CD8-positive, alpha-beta memory T cell (primary cell): ENCODE data around the gene LHX6. TPM values are rescaled to one million over a fixed set of nuclear protein-coding genes. Genes with fewer than 3 reads are reported as not detected.

Source experiments
- CTCF ChIA-PET: fragments of 350-600 bp; sonication (Branson Sonifier 250); formaldehyde crosslinking; loops from one replicate; lab custom pipeline; 2021; ENCODE audit warnings: antibody characterized with exemption; lab: Charles Lee
- POLR2A ChIA-PET: fragments of 350-600 bp; sonication (Branson Sonifier 250); formaldehyde crosslinking; loops from one replicate; lab custom pipeline; 2021; ENCODE audit warnings: antibody characterized with exemption; lab: Charles Lee
- DNase-seq, 5 donors: peaks; one replicate each; pipeline versions ENCODE4 v3.0.0 to v3.0.0-alpha.2; 2020 to 2022; ENCODE audit warnings: mixed read lengths in 1 of 5
- H3K27ac ChIP-seq: one replicate; pipeline ENCODE4 v1.7.0; 2013; ENCODE audit warnings: low read depth, mild to moderate bottlenecking, low read length, moderate library complexity
- H3K27me3 ChIP-seq: 2 replicates; pipeline ENCODE4 v1.7.0; 2013; ENCODE audit warnings: low read length, mild to moderate bottlenecking; ENCODE audit not compliant: insufficient read depth, poor library complexity, severe bottlenecking
- H3K36me3 ChIP-seq: 2 replicates; pipeline ENCODE4 v1.7.0; 2013; ENCODE audit warnings: mild to moderate bottlenecking, low read length, moderate library complexity; ENCODE audit not compliant: insufficient read depth
- H3K4me1 ChIP-seq: 2 replicates; pipeline ENCODE4 v1.7.0; 2013; ENCODE audit warnings: mild to moderate bottlenecking, low read length, moderate library complexity; ENCODE audit not compliant: insufficient read depth
- H3K4me3 ChIP-seq: 2 replicates; pipeline ENCODE4 v1.7.0; 2013; ENCODE audit warnings: mild to moderate bottlenecking, low read length
- H3K9me3 ChIP-seq: 2 replicates; pipeline ENCODE4 v1.7.0; 2013; ENCODE audit warnings: mild to moderate bottlenecking, low read length
- H3K27ac Mint-ChIP-seq, 8 donors: one replicate each; pipeline ENCODE4 v1.8.0; 2020 to 2021; ENCODE audit warnings: mixed read lengths in 8 of 8, mild to moderate bottlenecking in 6 of 8, inconsistent platforms in 3 of 8, moderate library complexity in 3 of 8
- H3K27me3 Mint-ChIP-seq, 2 donors: one replicate each; pipeline ENCODE4 v1.8.0; 2020 to 2021; ENCODE audit warnings: mixed read lengths in 2 of 2, mild to moderate bottlenecking in 1 of 2, moderate library complexity in 1 of 2
- H3K36me3 Mint-ChIP-seq, 3 donors: one replicate each; pipeline ENCODE4 v1.8.0; 2020 to 2021; ENCODE audit warnings: mixed read lengths in 3 of 3, inconsistent platforms in 1 of 3, mild to moderate bottlenecking in 1 of 3
- H3K4me1 Mint-ChIP-seq, 3 donors: one replicate each; pipeline ENCODE4 v1.8.0; 2020 to 2021; ENCODE audit warnings: mixed read lengths in 3 of 3, inconsistent platforms in 1 of 3, mild to moderate bottlenecking in 1 of 3
- H3K4me3 Mint-ChIP-seq, 7 donors: one replicate each; pipeline ENCODE4 v1.8.0; 2020 to 2021; ENCODE audit warnings: mixed read lengths in 7 of 7, mild to moderate bottlenecking in 6 of 7, moderate library complexity in 4 of 7, inconsistent platforms in 2 of 7
- H3K9me3 Mint-ChIP-seq, 5 donors: one replicate each; pipeline ENCODE4 v1.8.0; 2020 to 2022; ENCODE audit warnings: mixed read lengths in 5 of 5, mild to moderate bottlenecking in 3 of 5, moderate library complexity in 2 of 5, inconsistent platforms in 1 of 5
- polyA plus RNA-seq: library from polyadenylated mRNA; unstranded; fragments of 300-500 nt; fragmentation: Illumina TruSeq; gene quantifications from one replicate; pipeline ENCODE4 v1.2.3, GENCODE V29; 2021
- total RNA-seq, 2 experiments: library from RNA; stranded (reverse); gene quantifications; one replicate each; pipeline ENCODE4 v1.2.3, GENCODE V29; 2021

The LHX6 gene
- total and polyA plus RNA-seq, 3 experiments from 2014 or later = not detected

DNA sequence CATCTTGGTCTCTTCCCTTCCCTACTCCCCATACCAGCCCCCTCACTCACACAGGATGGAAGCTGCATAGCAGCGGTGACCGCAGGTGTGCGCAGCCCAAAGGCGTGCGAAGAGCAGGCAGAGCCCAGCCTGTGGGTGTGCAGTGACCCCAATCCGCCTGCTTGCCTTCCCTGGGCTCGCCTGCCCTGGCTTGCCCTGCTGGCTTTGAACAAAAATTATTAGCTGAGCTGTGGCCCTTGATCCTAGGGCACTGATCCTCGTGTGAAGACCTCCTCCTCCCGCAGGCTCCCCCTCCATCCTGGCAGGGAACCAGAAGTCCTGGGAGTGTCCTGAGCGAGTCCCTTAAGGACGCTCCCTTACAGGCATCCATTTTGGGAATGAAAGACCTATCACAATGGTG lies 37.2 kb downstream of the LHX6 start:
- H3K9me3 ChIP-seq = no peaks in the 10 kb centered on the region
- CTCF ChIA-PET = no interaction called here
- Mint-ChIP-seq H3K27ac (no peak overlapping the region), H3K36me3 (no peaks in the 10 kb centered on the region), H3K4me3 (no peak overlapping the region), H3K9me3 (no peaks in the 10 kb centered on the region), H3K4me1 (no peaks in the 10 kb centered on the region), H3K27me3 (peaks cover 3 to 12% of the 10 kb centered on the region in 2 donors)
- no peaks in the 10 kb centered on the region for H3K27me3 ChIP-seq
- H3K36me3 ChIP-seq = no peaks in the 10 kb centered on the region
- no peak overlapping the region for H3K27ac ChIP-seq
- DNase-seq = no peak
- H3K4me3 ChIP-seq = no peak overlapping the region
- H3K4me1 ChIP-seq = no peaks in the 10 kb centered on the region
- POLR2A ChIA-PET = no interaction called here

DNA sequence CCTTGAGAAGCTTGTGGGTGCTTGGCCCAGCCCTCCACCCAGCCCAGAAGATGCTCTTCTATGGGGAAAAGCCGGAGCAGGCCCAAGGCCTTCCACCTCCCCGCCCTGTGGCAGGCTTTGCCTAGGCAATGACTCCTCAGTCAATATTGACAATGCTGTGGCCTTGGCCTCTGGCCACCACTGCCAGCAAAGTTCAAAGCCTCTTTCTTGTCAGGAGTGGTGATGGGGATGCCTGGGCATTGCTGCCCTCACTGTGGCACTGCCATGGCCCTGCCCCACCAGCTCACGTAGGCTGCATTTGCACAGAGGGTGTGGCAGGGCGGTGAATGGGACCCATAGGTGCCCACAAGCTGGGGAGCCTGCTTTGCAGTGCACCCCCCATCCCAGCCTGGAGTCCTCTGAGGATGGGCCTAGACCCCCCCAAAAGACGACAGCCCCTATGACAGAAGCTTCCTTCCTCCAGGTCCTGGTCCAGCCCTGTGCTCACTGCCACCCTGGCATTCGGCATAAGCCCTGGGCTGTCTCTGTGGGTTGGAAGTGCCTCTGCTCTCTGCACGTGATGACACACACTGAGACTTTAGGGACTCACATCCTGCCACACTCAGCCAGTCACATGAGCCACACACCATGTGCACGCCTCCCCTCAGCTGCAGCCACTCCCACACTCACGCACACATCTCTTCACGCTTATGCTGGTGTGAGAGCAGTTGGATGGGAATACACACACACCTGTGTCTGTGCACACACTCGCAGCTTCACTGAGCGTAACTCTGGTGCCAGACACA lies 38.0 kb downstream of the LHX6 start:
- Mint-ChIP-seq H3K36me3 (no peaks in the 10 kb centered on the region), H3K4me3 (no peak overlapping the region), H3K27ac (no peak overlapping the region), H3K27me3 (peaks cover 3 to 11% of the 10 kb centered on the region in 2 donors), H3K4me1 (no peaks in the 10 kb centered on the region), H3K9me3 (no peaks in the 10 kb centered on the region)
- Histone ChIP-seq H3K4me1 (no peaks in the 10 kb centered on the region), H3K36me3 (no peaks in the 10 kb centered on the region), H3K27me3 (no peaks in the 10 kb centered on the region), H3K27ac (no peak overlapping the region), H3K9me3 (no peaks in the 10 kb centered on the region), H3K4me3 (no peak overlapping the region)
- POLR2A ChIA-PET = no interaction called here
- DNase-seq = no peak
- CTCF ChIA-PET = no interaction called here

GRCh38 chr9:122188369-122188768 lies 40.4 kb downstream of the LHX6 start:
- no peaks in the 10 kb centered on the region for H3K36me3 Mint-ChIP-seq
- no peaks in the 10 kb centered on the region for H3K4me1 ChIP-seq
- no peak overlapping the region for H3K4me3 ChIP-seq
- peaks cover 1 to 3% of the 10 kb centered on the region in 2 donors for H3K27me3 Mint-ChIP-seq
- H3K36me3 ChIP-seq = no peaks in the 10 kb centered on the region
- no peak overlapping the region for H3K27ac Mint-ChIP-seq
- no peaks in the 10 kb centered on the region for H3K27me3 ChIP-seq
- CTCF ChIA-PET = no interaction called here
- no peak for DNase-seq
- H3K27ac ChIP-seq = no peak overlapping the region
- no peaks in the 10 kb centered on the region for H3K4me1 Mint-ChIP-seq
- no peak overlapping the region for H3K4me3 Mint-ChIP-seq
- no peaks in the 10 kb centered on the region for H3K9me3 Mint-ChIP-seq
- POLR2A ChIA-PET = no interaction called here
- no peaks in the 10 kb centered on the region for H3K9me3 ChIP-seq

DNA sequence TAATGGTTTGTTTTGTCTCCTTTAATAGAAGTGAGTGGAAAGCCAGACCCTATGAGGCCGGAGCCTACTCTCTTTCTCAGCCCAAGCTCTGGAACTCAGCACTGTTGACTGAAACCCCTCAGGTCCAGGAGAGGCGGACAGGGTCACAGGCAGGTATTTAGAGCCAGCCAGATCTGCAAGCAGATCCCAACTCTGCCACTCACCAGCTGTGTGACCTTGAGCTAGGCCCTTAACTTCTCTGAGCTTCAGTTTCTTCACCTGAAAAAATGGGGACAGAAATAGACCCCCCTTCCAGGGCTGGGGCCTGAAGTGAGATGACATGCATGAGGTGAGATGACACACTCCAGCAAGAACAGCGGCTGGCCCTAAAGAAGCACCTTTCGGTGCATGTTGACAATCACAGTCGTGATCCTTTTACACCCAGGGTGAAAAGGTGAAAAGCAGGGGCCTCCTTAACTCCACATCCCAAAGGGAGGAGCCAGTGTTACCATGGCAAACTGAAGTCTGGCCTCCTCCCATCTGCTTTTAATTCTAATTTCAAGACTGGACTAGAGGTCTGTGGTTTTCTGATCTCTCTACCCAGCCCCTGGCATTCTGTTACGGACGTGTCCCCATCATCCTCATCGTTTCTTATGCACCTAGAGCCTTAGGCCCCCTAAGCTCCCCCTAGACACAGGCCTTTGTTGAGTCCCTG lies 41.8 kb downstream of the LHX6 start:
- Histone ChIP-seq H3K27me3 (no peaks in the 10 kb centered on the region), H3K27ac (no peak overlapping the region), H3K36me3 (no peaks in the 10 kb centered on the region), H3K9me3 (no peaks in the 10 kb centered on the region), H3K4me1 (no peaks in the 10 kb centered on the region), H3K4me3 (no peak overlapping the region)
- no peaks in the 10 kb centered on the region for H3K9me3 Mint-ChIP-seq
- ChIA-PET POLR2A (interaction anchor here (0.6 kb wide), 1 partner anchor 103 kb away, joined by 3 read pairs; no protein-coding TSS in a partner anchor), CTCF (no interaction called here)
- H3K27ac Mint-ChIP-seq = peak overlapping the region in 1 of 8 donors; percentile 65
- no peaks in the 10 kb centered on the region for H3K4me1 Mint-ChIP-seq
- no peak overlapping the region for H3K4me3 Mint-ChIP-seq
- no peaks in the 10 kb centered on the region for H3K36me3 Mint-ChIP-seq
- peaks cover 6 to 14% of the 10 kb centered on the region in 2 donors for H3K27me3 Mint-ChIP-seq
- no peak for DNase-seq

- Histone ChIP-seq H3K27me3 (no peaks in the 10 kb centered on the region), H3K4me3 (no peak overlapping the region), H3K27ac (no peak overlapping the region), H3K36me3 (no peaks in the 10 kb centered on the region), H3K9me3 (no peaks in the 10 kb centered on the region), H3K4me1 (no peaks in the 10 kb centered on the region)
- H3K36me3 Mint-ChIP-seq = no peaks in the 10 kb centered on the region
- H3K27me3 Mint-ChIP-seq = peaks cover 6 to 16% of the 10 kb centered on the region in 2 donors
- peak overlapping the region in 1 of 8 donors; percentile 65 for H3K27ac Mint-ChIP-seq
- ChIA-PET POLR2A (no interaction called here), CTCF (no interaction called here)
- H3K4me1 Mint-ChIP-seq = no peaks in the 10 kb centered on the region
- no peak overlapping the region for H3K4me3 Mint-ChIP-seq
- no peaks in the 10 kb centered on the region for H3K9me3 Mint-ChIP-seq
- no peak for DNase-seq
Observed at GRCh38 chr9:122186301-122186700, 42.5 kb downstream of the LHX6 start.

- Mint-ChIP-seq H3K4me1 (no peaks in the 10 kb centered on the region), H3K27ac (no peak overlapping the region)
- no peaks in the 10 kb centered on the region for H3K4me1 ChIP-seq
Observed at GRCh38 chr9:122184551-122184950, 44.2 kb downstream of the LHX6 start.

DNA sequence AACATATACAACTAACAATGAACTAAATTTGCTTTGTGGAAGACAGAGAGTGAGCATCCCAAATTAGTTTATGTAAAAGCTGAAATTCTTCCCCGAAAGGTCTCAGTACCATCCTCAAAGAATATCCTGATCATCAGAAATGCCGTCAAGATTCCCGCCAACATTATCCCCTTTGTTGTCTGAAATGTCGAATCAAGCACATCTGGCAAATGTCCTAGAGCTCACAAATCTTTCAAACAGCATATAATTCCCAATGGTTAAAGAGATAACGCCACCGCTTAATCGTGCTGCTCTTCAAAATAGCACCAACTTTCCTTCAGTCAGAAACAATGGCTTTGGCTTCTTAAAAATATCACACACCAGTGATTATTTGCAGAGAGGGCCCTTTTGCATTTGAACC lies 45.3 kb downstream of the LHX6 start:
- Mint-ChIP-seq H3K27ac (no peak overlapping the region), H3K9me3 (no peaks in the 10 kb centered on the region), H3K4me1 (no peaks in the 10 kb centered on the region), H3K27me3 (peaks cover 12 to 24% of the 10 kb centered on the region in 2 donors), H3K4me3 (no peak overlapping the region), H3K36me3 (no peaks in the 10 kb centered on the region)
- DNase-seq = no peak
- ChIA-PET CTCF (no interaction called here), POLR2A (interaction anchor here (0.9 kb wide), 1 partner anchor 9 kb away, joined by 3 read pairs; no protein-coding TSS in a partner anchor)
- no peaks in the 10 kb centered on the region for H3K27me3 ChIP-seq
- no peaks in the 10 kb centered on the region for H3K9me3 ChIP-seq
- no peak overlapping the region for H3K4me3 ChIP-seq
- H3K36me3 ChIP-seq = no peaks in the 10 kb centered on the region
- no peak overlapping the region for H3K27ac ChIP-seq
- no peaks in the 10 kb centered on the region for H3K4me1 ChIP-seq

More at GRCh38 chr9:122184551-122184950, 44.2 kb downstream of the LHX6 start:
- Histone ChIP-seq H3K9me3 (no peaks in the 10 kb centered on the region), H3K4me3 (no peak overlapping the region), H3K36me3 (no peaks in the 10 kb centered on the region), H3K27ac (no peak overlapping the region), H3K27me3 (no peaks in the 10 kb centered on the region)
- Mint-ChIP-seq H3K27me3 (peaks cover 12 to 24% of the 10 kb centered on the region in 2 donors), H3K36me3 (no peaks in the 10 kb centered on the region), H3K4me3 (no peak overlapping the region), H3K9me3 (no peaks in the 10 kb centered on the region)
- ChIA-PET CTCF (no interaction called here), POLR2A (no interaction called here)
- no peak for DNase-seq

DNA sequence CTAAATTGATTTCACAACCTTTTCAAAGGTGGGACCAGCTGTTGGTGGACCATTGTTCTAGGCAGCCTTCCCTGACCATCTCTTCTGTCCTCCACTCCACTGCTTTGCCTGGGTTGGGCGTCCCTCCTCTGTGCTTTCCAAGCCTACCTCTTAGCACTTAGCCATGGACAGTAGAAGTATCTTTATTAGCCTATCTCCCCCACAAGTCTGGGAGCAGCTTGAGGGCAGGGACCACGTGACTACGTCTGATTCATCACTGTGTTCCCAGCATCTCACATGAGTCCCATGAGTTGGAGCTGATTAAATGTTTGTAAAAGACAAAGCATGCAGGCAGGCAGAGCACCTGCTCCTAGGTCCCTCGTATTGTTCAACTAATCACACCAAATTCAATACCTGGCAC lies 48.1 kb downstream of the LHX6 start:
- no peak overlapping the region for H3K4me3 Mint-ChIP-seq
- no peak overlapping the region for H3K27ac Mint-ChIP-seq
- H3K9me3 Mint-ChIP-seq = no peaks in the 10 kb centered on the region
- H3K9me3 ChIP-seq = no peaks in the 10 kb centered on the region
- H3K27me3 Mint-ChIP-seq = peaks cover 13 to 29% of the 10 kb centered on the region in 2 donors
- no peaks in the 10 kb centered on the region for H3K4me1 Mint-ChIP-seq
- H3K36me3 ChIP-seq = no peaks in the 10 kb centered on the region
- H3K27me3 ChIP-seq = no peaks in the 10 kb centered on the region
- DNase-seq = no peak
- POLR2A ChIA-PET = no interaction called here
- CTCF ChIA-PET = no interaction called here
- H3K27ac ChIP-seq = no peak overlapping the region
- H3K4me1 ChIP-seq = no peaks in the 10 kb centered on the region
- no peaks in the 10 kb centered on the region for H3K36me3 Mint-ChIP-seq
- H3K4me3 ChIP-seq = no peak overlapping the region
